T-cell (primary cell): Measurements from ENCODE around the gene DDAH1. TPM values are rescaled to one million over a fixed set of nuclear protein-coding genes. Genes with fewer than 3 reads are reported as not detected.

ENCODE experiments used
- ATAC-seq, 4 experiments: fragments of 200-7000 bp in 3 of 4; fragments of 150-1000 bp in 1 of 4; cut with Tn5 transposase; replicated peaks in 1 of 4; 1 replicate in 3 of 4; 2 replicates in 1 of 4; pipeline ENCODE4 v1.10.0; 2021; ENCODE audit warnings: moderate library complexity in 3 of 4, mild to moderate bottlenecking in 2 of 4, moderate number of reproducible peaks in 1 of 4
- CTCF ChIA-PET, 2 donors: fragments of 300-600 bp; sonication (Branson Sonifier 250); formaldehyde crosslinking; loops; one replicate each; lab custom pipeline; 2022; ENCODE audit warnings: antibody characterized with exemption in 2 of 2; lab: Charles Lee
- POLR2A ChIA-PET, 2 donors: fragments of 300-600 bp; sonication (Branson Sonifier 250); formaldehyde crosslinking; loops; one replicate each; lab custom pipeline; 2022; ENCODE audit warnings: antibody characterized with exemption in 2 of 2; lab: Charles Lee
- DNase-seq, 35 experiments: peaks; one replicate each; pipeline versions ENCODE4 v3.0.0 to v3.0.0-alpha.2; 2013 to 2023
- H3K27ac ChIP-seq: one replicate; pipeline ENCODE4 v1.5.1; 2013; ENCODE audit warnings: low read length
- H3K27me3 ChIP-seq, 2 experiments: replicated peaks in 1 of 2; 1 replicate in 1 of 2; 2 replicates in 1 of 2; pipeline versions ENCODE4 v1.6.1 to v1.7.0; 2013; ENCODE audit warnings: low read length in 1 of 2, mixed read lengths in 1 of 2; ENCODE audit not compliant: control insufficient read depth in 2 of 2, insufficient read depth in 2 of 2; ENCODE audit errors: extremely low read depth in 1 of 2
- H3K36me3 ChIP-seq, 2 donors: 1 replicate in 1 of 2; 2 replicates in 1 of 2; pipeline versions ENCODE4 v1.6.1 to v1.7.0; 2013; ENCODE audit warnings: low read length in 1 of 2; ENCODE audit not compliant: control insufficient read depth in 2 of 2, insufficient read depth in 1 of 2; ENCODE audit errors: extremely low read depth in 1 of 2
- H3K4me1 ChIP-seq, 2 experiments: 1 replicate in 1 of 2; 2 replicates in 1 of 2; pipeline versions ENCODE4 v1.6.1 to v1.7.0; 2013; ENCODE audit warnings: low read length in 2 of 2, mixed read lengths in 1 of 2; ENCODE audit not compliant: insufficient read depth in 2 of 2, control insufficient read depth in 1 of 2; ENCODE audit errors: extremely low read depth in 1 of 2
- H3K4me3 ChIP-seq, 2 donors: 1 replicate in 1 of 2; 2 replicates in 1 of 2; pipeline versions ENCODE4 v1.5.1 to v1.7.0; 2013; ENCODE audit warnings: mild to moderate bottlenecking in 2 of 2, low read length in 1 of 2, moderate library complexity in 1 of 2; ENCODE audit not compliant: control insufficient read depth in 1 of 2; ENCODE audit errors: extremely low read depth in 1 of 2
- H3K9me3 ChIP-seq: 2 replicates; pipeline ENCODE4 v1.7.0; 2013
- H3K27ac Mint-ChIP-seq, 2 donors: one replicate each; pipeline ENCODE4 v1.8.0; 2020 to 2021; ENCODE audit warnings: mild to moderate bottlenecking in 2 of 2, mixed read lengths in 2 of 2
- H3K27me3 Mint-ChIP-seq, 2 donors: one replicate each; pipeline ENCODE4 v1.8.0; 2021 to 2022; ENCODE audit warnings: mixed read lengths in 2 of 2
- H3K36me3 Mint-ChIP-seq: one replicate; pipeline ENCODE4 v1.8.0; 2021; ENCODE audit warnings: mixed read lengths
- H3K4me1 Mint-ChIP-seq, 3 donors: one replicate each; pipeline ENCODE4 v1.8.0; 2020 to 2022; ENCODE audit warnings: mixed read lengths in 3 of 3, mild to moderate bottlenecking in 1 of 3
- H3K4me3 Mint-ChIP-seq, 3 donors: one replicate each; pipeline ENCODE4 v1.8.0; 2020 to 2022; ENCODE audit warnings: mild to moderate bottlenecking in 3 of 3, mixed read lengths in 3 of 3, moderate library complexity in 3 of 3
- H3K9me3 Mint-ChIP-seq, 3 donors: one replicate each; pipeline ENCODE4 v1.8.0; 2020 to 2022; ENCODE audit warnings: mixed read lengths in 3 of 3
- WGBS: methylation state at CpG from one replicate; pipeline ENCODE4 v1.1.5; 2013; ENCODE audit warnings: missing lambda C conversion rate; ENCODE audit not compliant: insufficient coverage; 5-methylcytosine and 5-hydroxymethylcytosine counted together
- total RNA-seq, 35 experiments: library from RNA in 6 of 35; stranded (reverse) in 6 of 35; fragments of 120-200 nt in 1 of 35; gene quantifications; one replicate each; pipeline versions ENCODE4 v1.2.1 to v1.2.4 and lab custom pipeline; 2013 to 2026

Gene DDAH1
- total RNA-seq, 5 donors from 2014 or later (not counting 1 experiment from before 2014, with no cell fraction given): 0.16 to 0.47 (median 0.32) TPM; not detected in 2

- ChIA-PET CTCF (no interaction called here), POLR2A (no interaction called here)
- H3K27ac ChIP-seq: no peak overlapping the region
- Mint-ChIP-seq H3K4me1 (no peaks in the 10 kb centered on the region), H3K27me3 (no peaks in the 10 kb centered on the region), H3K27ac (no peak overlapping the region), H3K9me3 (no peaks in the 10 kb centered on the region), H3K36me3 (no peaks in the 10 kb centered on the region), H3K4me3 (no peak overlapping the region)
- H3K4me1 ChIP-seq: no peaks in the 10 kb centered on the region
- H3K4me3 ChIP-seq: no peak overlapping the region
- ATAC-seq: no peak
- H3K9me3 ChIP-seq: no peaks in the 10 kb centered on the region
- no peaks in the 10 kb centered on the region for H3K36me3 ChIP-seq
- 100% methylated on average over 2 of the region's 6 CpGs for WGBS
- DNase-seq: no peak
- no peaks in the 10 kb centered on the region for H3K27me3 ChIP-seq
These were observed 66.4 kb downstream of the DDAH1 start for GRCh38 chr1:85398391-85399064.

GRCh38 chr1:85397490-85398032 lies 67.4 kb downstream of the DDAH1 start:
- no peak for DNase-seq
- Mint-ChIP-seq H3K27me3 (no peaks in the 10 kb centered on the region), H3K27ac (no peak overlapping the region), H3K9me3 (no peaks in the 10 kb centered on the region), H3K36me3 (no peaks in the 10 kb centered on the region), H3K4me3 (no peak overlapping the region), H3K4me1 (no peaks in the 10 kb centered on the region)
- Histone ChIP-seq H3K4me1 (no peaks in the 10 kb centered on the region), H3K27me3 (no peaks in the 10 kb centered on the region), H3K27ac (no peak overlapping the region), H3K9me3 (no peaks in the 10 kb centered on the region), H3K4me3 (no peak overlapping the region), H3K36me3 (no peaks in the 10 kb centered on the region)
- 80% methylated on average over 1 of the region's 4 CpGs for WGBS
- ChIA-PET CTCF (no interaction called here), POLR2A (interaction anchor here in 1 of 2 donors (0.6 kb wide), 1 partner anchor 636 kb away, joined by 3 read pairs; no protein-coding TSS in a partner anchor)
- no peak for ATAC-seq

- Histone ChIP-seq H3K4me1 (no peaks in the 10 kb centered on the region), H3K9me3 (no peaks in the 10 kb centered on the region), H3K27ac (no peak overlapping the region), H3K4me3 (no peak overlapping the region), H3K27me3 (no peaks in the 10 kb centered on the region), H3K36me3 (no peaks in the 10 kb centered on the region)
- ATAC-seq (no peak), DNase-seq (no peak)
- H3K27me3 Mint-ChIP-seq: peaks cover 0 to 4% of the 10 kb centered on the region in 2 donors
- H3K9me3 Mint-ChIP-seq: no peaks in the 10 kb centered on the region
- ChIA-PET CTCF (interaction anchor here (0.7 kb wide), 3 partner anchors 21 to 90 kb away, joined by 3 read pairs; no protein-coding TSS in a partner anchor), POLR2A (no interaction called here)
- no peak overlapping the region for H3K27ac Mint-ChIP-seq
- no peaks in the 10 kb centered on the region for H3K36me3 Mint-ChIP-seq
- no peaks in the 10 kb centered on the region for H3K4me1 Mint-ChIP-seq
- no peak overlapping the region for H3K4me3 Mint-ChIP-seq
- no CpG with 5 or more reads among the region's 2 CpGs for WGBS
These were observed 68.8 kb downstream of the DDAH1 start for GRCh38 chr1:85396194-85396593.

GRCh38 chr1:85394130-85394529 lies 70.8 kb downstream of the DDAH1 start:
- WGBS: no CpG with 5 or more reads among the region's 2 CpGs
- Mint-ChIP-seq H3K27ac (no peak overlapping the region), H3K27me3 (peaks cover 5 to 6% of the 10 kb centered on the region in 2 donors), H3K4me3 (no peak overlapping the region), H3K9me3 (no peaks in the 10 kb centered on the region), H3K4me1 (no peaks in the 10 kb centered on the region), H3K36me3 (no peaks in the 10 kb centered on the region)
- Histone ChIP-seq H3K27ac (no peak overlapping the region), H3K4me3 (no peak overlapping the region), H3K27me3 (no peaks in the 10 kb centered on the region), H3K4me1 (no peaks in the 10 kb centered on the region), H3K36me3 (no peaks in the 10 kb centered on the region), H3K9me3 (no peaks in the 10 kb centered on the region)
- ATAC-seq (no peak), DNase-seq (no peak)
- POLR2A ChIA-PET: no interaction called here
- CTCF ChIA-PET: no interaction called here

GRCh38 chr1:85393490-85393889 lies 71.5 kb downstream of the DDAH1 start:
- no peaks in the 10 kb centered on the region for H3K36me3 Mint-ChIP-seq
- H3K27me3 Mint-ChIP-seq: peaks cover 5 to 6% of the 10 kb centered on the region in 2 donors
- Histone ChIP-seq H3K36me3 (no peaks in the 10 kb centered on the region), H3K9me3 (no peaks in the 10 kb centered on the region), H3K27me3 (no peaks in the 10 kb centered on the region), H3K27ac (no peak overlapping the region), H3K4me3 (no peak overlapping the region), H3K4me1 (no peaks in the 10 kb centered on the region)
- H3K9me3 Mint-ChIP-seq: no peaks in the 10 kb centered on the region
- no peaks in the 10 kb centered on the region for H3K4me1 Mint-ChIP-seq
- DNase-seq (no peak), ATAC-seq (no peak)
- POLR2A ChIA-PET: interaction anchor here in 1 of 2 donors (0.6 kb wide), 1 partner anchor 17 kb away, joined by 3 read pairs; no protein-coding TSS in a partner anchor
- no peak overlapping the region for H3K4me3 Mint-ChIP-seq
- no peak overlapping the region for H3K27ac Mint-ChIP-seq
- CTCF ChIA-PET: no interaction called here

- DNase-seq (no peak), ATAC-seq (no peak)
- Histone ChIP-seq H3K4me1 (no peaks in the 10 kb centered on the region), H3K4me3 (no peak overlapping the region), H3K27me3 (no peaks in the 10 kb centered on the region), H3K27ac (no peak overlapping the region), H3K9me3 (no peaks in the 10 kb centered on the region), H3K36me3 (no peaks in the 10 kb centered on the region)
- Mint-ChIP-seq H3K9me3 (peaks cover 5 to 17% (median 7%) of the 10 kb centered on the region in 3 donors), H3K27me3 (peaks cover 16 to 17% of the 10 kb centered on the region in 2 donors), H3K36me3 (no peaks in the 10 kb centered on the region), H3K4me1 (no peaks in the 10 kb centered on the region), H3K4me3 (no peak overlapping the region), H3K27ac (no peak overlapping the region)
- ChIA-PET CTCF (no interaction called here), POLR2A (interaction anchor here in 1 of 2 donors (0.5 kb wide), 1 partner anchor 1257 kb away, joined by 3 read pairs; no protein-coding TSS in a partner anchor)
These were observed 76.5 kb downstream of the DDAH1 start for GRCh38 chr1:85388416-85388815.
